Esophagus muscularis mucosa (tissue), 4 donors: ENCODE data around the gene RNU1-1. TPM values are rescaled to one million over a fixed set of nuclear protein-coding genes. Genes with fewer than 3 reads are reported as not detected.
"Not testable (repeated sequence)": the region's sequence is repeated elsewhere in the genome, so short reads cannot be mapped to it uniquely, and the experiment has no call there.

Experiments used
- DNase-seq: peaks from one replicate; pipeline ENCODE4 v3.0.0-alpha.2; 2017; ENCODE audit errors: extremely low spot score
- H3K27ac ChIP-seq, 4 donors: fragments of 200-600 bp; sonication (generic); replicated peaks in 1 of 4; 1 replicate in 3 of 4; 2 replicates in 1 of 4; pipeline ENCODE4 v1.5.1; 2016 to 2019; ENCODE audit warnings: mild to moderate bottlenecking in 1 of 4
- H3K27me3 ChIP-seq, 4 donors: fragments of 200-600 bp; sonication (generic); one replicate each; pipeline versions ENCODE4 v1.5.1 to v1.6.0; 2016 to 2019
- H3K36me3 ChIP-seq, 4 donors: fragments of 200-600 bp; sonication (generic); one replicate each; pipeline ENCODE4 v1.5.1; 2016 to 2019
- H3K4me1 ChIP-seq, 4 donors: fragments of 200-600 bp; sonication (generic); one replicate each; pipeline ENCODE4 v1.5.1; 2016 to 2019
- H3K4me3 ChIP-seq, 4 donors: fragments of 200-600 bp; sonication (generic); 1 replicate in 2 of 4; 2 replicates in 2 of 4; pipeline ENCODE4 v1.5.1; 2016 to 2019; ENCODE audit warnings: mild to moderate bottlenecking in 4 of 4, moderate library complexity in 1 of 4
- H3K9me3 ChIP-seq, 4 donors: fragments of 200-600 bp; sonication (generic); 1 replicate in 3 of 4; 2 replicates in 1 of 4; pipeline ENCODE4 v1.5.1; 2016 to 2019
- EP300 ChIP-seq: sonication (generic); formaldehyde crosslinking; IDR thresholded peaks from one replicate; pipeline ENCODE4 v1.6.1; 2017; ENCODE audit warnings: antibody characterized with exemption
- POLR2A ChIP-seq: fragments of 450-650 bp; IDR thresholded peaks from one replicate; pipeline ENCODE4 v1.6.1; 2017; ENCODE audit warnings: antibody characterized with exemption, moderate library complexity, mild to moderate bottlenecking, low read depth
- POLR2AphosphoS5 ChIP-seq, 2 donors: sonication (generic); formaldehyde crosslinking; IDR thresholded peaks; one replicate each; pipeline ENCODE4 v1.6.1; 2017; ENCODE audit warnings: antibody characterized with exemption in 2 of 2
- WGBS: methylation state at CpG from one replicate; pipeline ENCODE4 v1.1.5; 2018; 5-methylcytosine and 5-hydroxymethylcytosine counted together
- intact Hi-C: fragments of 100-400 bp; cut with DNase I; formaldehyde crosslinking; loops from one replicate; pipeline ENCODE4 v1.15.1; 2023
- total RNA-seq, 4 donors: library from RNA; depleted of rRNA; stranded (reverse); fragments of >200 nt; gene quantifications; one replicate each; pipeline versions ENCODE4 v1.1.0 to v1.2.1, GENCODE V29; 2016
- TF ChIP-seq, protein P1 (sequence below), 3 experiments: fragments of 200-600 bp in 2 of 3; fragments of 450-650 bp in 1 of 3; sonication (generic) in 2 of 3; IDR thresholded peaks; one replicate each; pipeline ENCODE4 v1.5.1; 2017 to 2019; ENCODE audit warnings: antibody characterized with exemption in 3 of 3, mild to moderate bottlenecking in 2 of 3, moderate library complexity in 1 of 3

RNU1-1 gene
- total RNA-seq, 4 donors from 2014 or later: under 0.01 TPM; not detected in 2

DNA sequence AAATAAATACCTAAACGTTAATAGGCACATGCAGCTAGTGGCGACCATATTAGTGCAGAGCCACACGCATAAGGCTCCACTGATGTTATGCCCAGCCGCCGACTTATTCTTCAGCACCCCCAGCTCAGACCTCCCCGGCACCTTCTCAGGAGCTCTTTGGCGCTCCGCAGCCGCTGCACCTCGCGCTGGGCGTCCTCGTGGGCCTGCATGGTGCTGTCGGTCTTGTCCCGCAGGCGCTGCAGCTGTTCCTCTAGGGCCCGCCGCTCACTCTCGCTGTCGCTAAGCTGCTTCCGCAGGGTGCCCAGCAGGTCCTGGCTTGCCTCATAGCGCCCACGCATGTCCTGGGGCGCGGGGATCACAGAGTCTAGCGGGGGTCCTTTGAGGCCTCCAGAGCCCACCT, 30.9 kb downstream of the RNU1-1 start:
- DNase-seq, H3K27me3 ChIP-seq, H3K4me1 ChIP-seq, H3K27ac ChIP-seq, intact Hi-C loops, H3K4me3 ChIP-seq, H3K9me3 ChIP-seq: not testable (repeated sequence)
- 97% methylated on average over 21 of the region's 26 CpGs for WGBS
- H3K36me3 ChIP-seq: peaks cover 54 to 98% (median 83%) of the 10 kb centered on the region in 4 donors

GRCh38 chr1:16478091-16478490, 36.0 kb downstream of the RNU1-1 start:
- no peaks in the 10 kb centered on the region for H3K27me3 ChIP-seq
- DNase-seq: no peak
- no peak overlapping the region for H3K27ac ChIP-seq
- intact Hi-C loops: no loop called here
- 98% methylated on average over 8 of the region's 12 CpGs for WGBS
- H3K9me3 ChIP-seq: no peaks in the 10 kb centered on the region
- peaks cover 78 to 98% (median 91%) of the 10 kb centered on the region in 4 donors for H3K36me3 ChIP-seq
- no peak overlapping the region for H3K4me3 ChIP-seq
- no peaks in the 10 kb centered on the region for H3K4me1 ChIP-seq
- TF ChIP-seq EP300 (no peak), POLR2A (no peak), POLR2AphosphoS5 (IDR thresholded peaks at IDR 0.05) (no peak)
- TF ChIP-seq, protein P1, sequence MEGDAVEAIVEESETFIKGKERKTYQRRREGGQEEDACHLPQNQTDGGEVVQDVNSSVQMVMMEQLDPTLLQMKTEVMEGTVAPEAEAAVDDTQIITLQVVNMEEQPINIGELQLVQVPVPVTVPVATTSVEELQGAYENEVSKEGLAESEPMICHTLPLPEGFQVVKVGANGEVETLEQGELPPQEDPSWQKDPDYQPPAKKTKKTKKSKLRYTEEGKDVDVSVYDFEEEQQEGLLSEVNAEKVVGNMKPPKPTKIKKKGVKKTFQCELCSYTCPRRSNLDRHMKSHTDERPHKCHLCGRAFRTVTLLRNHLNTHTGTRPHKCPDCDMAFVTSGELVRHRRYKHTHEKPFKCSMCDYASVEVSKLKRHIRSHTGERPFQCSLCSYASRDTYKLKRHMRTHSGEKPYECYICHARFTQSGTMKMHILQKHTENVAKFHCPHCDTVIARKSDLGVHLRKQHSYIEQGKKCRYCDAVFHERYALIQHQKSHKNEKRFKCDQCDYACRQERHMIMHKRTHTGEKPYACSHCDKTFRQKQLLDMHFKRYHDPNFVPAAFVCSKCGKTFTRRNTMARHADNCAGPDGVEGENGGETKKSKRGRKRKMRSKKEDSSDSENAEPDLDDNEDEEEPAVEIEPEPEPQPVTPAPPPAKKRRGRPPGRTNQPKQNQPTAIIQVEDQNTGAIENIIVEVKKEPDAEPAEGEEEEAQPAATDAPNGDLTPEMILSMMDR (IDR thresholded peaks at IDR 0.05): no peak

GRCh38 chr1:16475771-16476770, 38.0 kb downstream of the RNU1-1 start:
- DNase-seq, H3K27me3 ChIP-seq, H3K9me3 ChIP-seq, intact Hi-C loops, H3K4me3 ChIP-seq, H3K4me1 ChIP-seq, H3K27ac ChIP-seq: not testable (repeated sequence)
- 90% methylated on average over 22 of the region's 29 CpGs for WGBS
- H3K36me3 ChIP-seq: peaks cover 64 to 87% (median 84%) of the 10 kb centered on the region in 4 donors

GRCh38 chr1:16474891-16475290, 39.2 kb downstream of the RNU1-1 start:
- H3K36me3 ChIP-seq: peaks cover 54 to 75% (median 72%) of the 10 kb centered on the region in 4 donors
- H3K27ac ChIP-seq, H3K9me3 ChIP-seq, intact Hi-C loops, H3K4me3 ChIP-seq, H3K27me3 ChIP-seq, H3K4me1 ChIP-seq, DNase-seq: not testable (repeated sequence)
- WGBS: 91% methylated on average over 2 of the region's 2 CpGs

DNA sequence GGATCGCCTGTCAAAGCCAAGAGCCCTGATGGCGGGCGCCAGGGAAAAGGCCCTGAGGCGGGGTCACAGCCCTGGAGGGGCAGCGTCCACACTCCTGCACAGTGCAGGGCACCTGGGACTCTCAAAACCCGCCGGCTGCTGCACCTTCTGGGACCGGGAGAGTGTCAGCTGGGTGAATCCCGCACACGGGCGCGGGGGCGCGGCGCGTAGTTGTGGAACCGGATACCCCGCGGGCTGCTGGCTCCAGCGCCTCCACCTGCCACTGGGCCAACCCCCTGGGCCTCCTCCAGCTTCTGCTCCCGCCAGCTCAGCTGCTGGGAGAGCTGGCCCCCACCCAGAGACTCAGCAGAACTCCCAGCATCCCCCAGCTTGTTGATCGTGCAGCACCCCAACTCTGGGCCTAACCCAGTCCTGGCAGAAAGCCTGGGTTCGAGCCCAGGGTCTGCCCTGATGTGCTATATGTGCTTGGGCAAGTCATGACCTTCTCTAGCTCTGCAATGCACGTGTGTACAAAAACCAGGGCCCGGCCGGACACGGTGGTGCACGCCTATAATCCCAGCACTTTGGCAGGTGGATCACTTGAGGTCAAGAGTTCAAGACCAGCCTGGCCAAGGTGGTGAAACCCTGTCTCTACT, 39.8 kb downstream of the RNU1-1 start:
- 95% methylated on average over 21 of the region's 28 CpGs for WGBS
- no peak for DNase-seq
- H3K4me3 ChIP-seq: no peak overlapping the region
- peaks cover 48 to 69% (median 67%) of the 10 kb centered on the region in 4 donors for H3K36me3 ChIP-seq
- intact Hi-C loops: no loop called here
- no peak for TF ChIP-seq EP300
- TF ChIP-seq POLR2AphosphoS5 (IDR thresholded peaks at IDR 0.05): no peak
- TF ChIP-seq, protein P1 (IDR thresholded peaks at IDR 0.05): no peak
- no peak for TF ChIP-seq POLR2A
- no peaks in the 10 kb centered on the region for H3K9me3 ChIP-seq
- H3K4me1 ChIP-seq: no peaks in the 10 kb centered on the region
- H3K27ac ChIP-seq: no peak overlapping the region
- H3K27me3 ChIP-seq: no peaks in the 10 kb centered on the region

DNA sequence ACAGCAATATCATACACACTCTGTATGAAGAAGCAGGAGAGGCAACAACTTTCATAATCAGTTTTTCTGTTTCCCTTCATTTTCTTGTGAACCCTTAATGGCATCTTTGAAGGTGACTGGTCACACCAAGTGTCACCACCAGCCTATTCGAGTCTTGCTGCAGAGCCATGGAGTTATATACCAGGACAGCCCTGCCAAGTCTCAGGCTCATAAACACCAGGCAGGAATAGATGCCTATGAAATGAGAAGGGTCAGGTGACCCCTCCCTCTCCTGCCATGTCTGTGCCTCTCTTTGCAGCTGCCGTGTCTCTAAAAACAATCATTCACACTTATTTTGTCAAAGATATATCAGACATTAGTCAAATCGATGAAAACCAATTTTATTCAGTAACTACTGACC, 45.5 kb downstream of the RNU1-1 start:
- intact Hi-C loops: no loop called here
- DNase-seq: no peak
- TF ChIP-seq, protein P1 (IDR thresholded peaks at IDR 0.05): no peak
- TF ChIP-seq EP300: no peak
- TF ChIP-seq POLR2A: no peak
- no peak for TF ChIP-seq POLR2AphosphoS5 (IDR thresholded peaks at IDR 0.05)
- 73% methylated on average over 3 of the region's 3 CpGs for WGBS
- H3K27me3 ChIP-seq: no peaks in the 10 kb centered on the region
- no peaks in the 10 kb centered on the region for H3K4me1 ChIP-seq
- H3K9me3 ChIP-seq: no peaks in the 10 kb centered on the region
- H3K27ac ChIP-seq: no peak overlapping the region
- no peak overlapping the region for H3K4me3 ChIP-seq
- peaks cover 5 to 32% (median 22%) of the 10 kb centered on the region in 4 donors for H3K36me3 ChIP-seq
